ENCODE results near the gene UBAP2L. TPM values are rescaled to one million over a fixed set of nuclear protein-coding genes. Genes with fewer than 3 reads are reported as not detected.
A peak's percentile ranks its signal among the peaks of the same experiment; 100 is the strongest.

Gene UBAP2L
- total and polyA plus RNA-seq, 11 donors: 57.4 to 142 (median 97.6) TPM

DNA sequence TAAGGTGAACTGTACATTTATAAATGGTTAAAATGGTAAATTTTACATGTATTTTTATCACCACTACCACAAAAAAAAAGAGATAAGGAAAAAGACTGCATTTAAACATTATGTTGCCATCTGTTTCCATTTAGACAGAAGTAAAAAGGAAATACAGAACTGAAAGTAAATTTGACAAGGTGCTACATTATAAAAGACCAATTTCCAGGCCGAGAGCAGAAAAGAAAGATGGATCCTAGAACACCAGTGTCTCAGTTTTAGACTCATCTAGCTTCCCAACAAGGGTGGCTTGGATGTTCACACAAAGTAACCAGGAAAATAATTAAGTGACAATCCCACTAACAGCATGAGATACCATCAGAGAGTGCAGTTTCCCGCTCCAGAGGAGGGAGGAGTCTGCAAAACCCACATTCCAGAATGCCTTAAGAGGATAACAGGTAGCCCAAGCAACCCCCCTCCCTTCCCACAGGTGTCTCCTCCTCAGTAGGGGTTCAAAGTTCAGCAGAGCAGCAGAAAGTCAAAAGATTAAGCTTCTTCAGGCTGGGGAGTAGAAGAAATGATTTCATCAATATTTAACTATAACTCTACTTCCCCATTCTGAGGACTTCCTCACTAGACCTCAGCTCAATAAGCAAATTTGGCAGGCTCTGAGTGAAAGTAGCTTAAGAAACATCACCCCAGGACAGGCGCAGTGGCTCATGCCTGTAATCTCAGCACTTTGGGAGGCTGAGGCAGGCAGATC, 40.6 kb upstream of the UBAP2L start:
- peaks cover 8 to 78% (median 66%) of the 10 kb centered on the region in 12 donors for H3K4me1 ChIP-seq
- 72 to 83% (median 79%) methylated on average over 3 of the region's 3 CpGs for WGBS, 4 donors
- no peaks in the 10 kb centered on the region for H3K27me3 ChIP-seq
- no peaks in the 10 kb centered on the region for H3K9me3 ChIP-seq
- TF ChIP-seq, protein P1, sequence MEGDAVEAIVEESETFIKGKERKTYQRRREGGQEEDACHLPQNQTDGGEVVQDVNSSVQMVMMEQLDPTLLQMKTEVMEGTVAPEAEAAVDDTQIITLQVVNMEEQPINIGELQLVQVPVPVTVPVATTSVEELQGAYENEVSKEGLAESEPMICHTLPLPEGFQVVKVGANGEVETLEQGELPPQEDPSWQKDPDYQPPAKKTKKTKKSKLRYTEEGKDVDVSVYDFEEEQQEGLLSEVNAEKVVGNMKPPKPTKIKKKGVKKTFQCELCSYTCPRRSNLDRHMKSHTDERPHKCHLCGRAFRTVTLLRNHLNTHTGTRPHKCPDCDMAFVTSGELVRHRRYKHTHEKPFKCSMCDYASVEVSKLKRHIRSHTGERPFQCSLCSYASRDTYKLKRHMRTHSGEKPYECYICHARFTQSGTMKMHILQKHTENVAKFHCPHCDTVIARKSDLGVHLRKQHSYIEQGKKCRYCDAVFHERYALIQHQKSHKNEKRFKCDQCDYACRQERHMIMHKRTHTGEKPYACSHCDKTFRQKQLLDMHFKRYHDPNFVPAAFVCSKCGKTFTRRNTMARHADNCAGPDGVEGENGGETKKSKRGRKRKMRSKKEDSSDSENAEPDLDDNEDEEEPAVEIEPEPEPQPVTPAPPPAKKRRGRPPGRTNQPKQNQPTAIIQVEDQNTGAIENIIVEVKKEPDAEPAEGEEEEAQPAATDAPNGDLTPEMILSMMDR (IDR thresholded peaks at IDR 0.05): no peak
- no peak for TF ChIP-seq POLR2A (IDR thresholded peaks at IDR 0.05)
- intact Hi-C loops (cut with DNase I): loop anchor here in 4 of 10 donors (5.0 to 10.0 kb wide), 3 partner anchors 92 to 188 kb away; partner anchors contain the start of genes RPS27 (in 3 of the 4) and HAX1 (in 1 of the 4)
- H3K36me3 ChIP-seq: peaks cover 0 to 39% (median 12%) of the 10 kb centered on the region in 9 donors
- no peak for DNase-seq
- peak overlapping the region in 3 of 12 donors; percentile 19 to 99 (median 92) for H3K4me3 ChIP-seq
- ATAC-seq: no peak
- H3K27ac ChIP-seq: peak overlapping the region in 3 of 12 donors; percentile 32 to 98 (median 36)

DNA sequence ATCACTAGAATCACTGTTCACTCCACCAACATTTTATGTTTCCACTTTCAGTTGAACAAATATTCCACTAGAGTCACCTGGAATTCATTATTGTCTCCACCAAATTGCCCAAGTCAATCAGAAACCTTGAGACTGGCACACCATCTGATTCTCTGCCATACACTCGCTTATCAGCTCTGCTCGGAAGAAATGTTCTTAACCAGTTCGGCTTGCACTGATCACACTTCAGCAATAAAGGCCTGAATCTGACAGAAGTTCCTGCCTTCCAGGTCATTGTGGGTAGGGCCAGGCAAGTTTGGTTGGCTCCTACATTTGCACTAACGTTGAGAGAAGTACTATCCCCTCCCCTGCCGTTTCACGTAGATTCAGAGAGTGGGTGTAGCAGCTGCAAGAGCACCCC, 38.8 kb upstream of the UBAP2L start:
- H3K9me3 ChIP-seq: no peaks in the 10 kb centered on the region
- no peaks in the 10 kb centered on the region for H3K27me3 ChIP-seq
- H3K27ac ChIP-seq: peak overlapping the region in 11 of 12 donors; percentile 80 to 98 (median 95)
- WGBS, 4 donors: 0 to 1% (median 1%) methylated on average over 6 of the region's 6 CpGs
- H3K4me3 ChIP-seq: peak overlapping the region; percentile 84 to 100 (median 96)
- H3K36me3 ChIP-seq: peaks cover 0 to 28% (median 0%) of the 10 kb centered on the region in 9 donors
- TF ChIP-seq, protein P1 (IDR thresholded peaks at IDR 0.05): no peak
- TF ChIP-seq POLR2A (IDR thresholded peaks at IDR 0.05): no peak
- H3K4me1 ChIP-seq: peaks cover 8 to 61% (median 55%) of the 10 kb centered on the region in 12 donors
- no peak for ATAC-seq
- intact Hi-C loops (cut with DNase I): loop anchor here in 3 of 10 donors (2.0 to 10.0 kb wide), 3 partner anchors 39 to 187 kb away; partner anchors contain the start of genes RPS27 (in 2 of the 3), HAX1 (in 1 of the 3) and UBAP2L (in 1 of the 3)
- DNase-seq: no peak

DNA sequence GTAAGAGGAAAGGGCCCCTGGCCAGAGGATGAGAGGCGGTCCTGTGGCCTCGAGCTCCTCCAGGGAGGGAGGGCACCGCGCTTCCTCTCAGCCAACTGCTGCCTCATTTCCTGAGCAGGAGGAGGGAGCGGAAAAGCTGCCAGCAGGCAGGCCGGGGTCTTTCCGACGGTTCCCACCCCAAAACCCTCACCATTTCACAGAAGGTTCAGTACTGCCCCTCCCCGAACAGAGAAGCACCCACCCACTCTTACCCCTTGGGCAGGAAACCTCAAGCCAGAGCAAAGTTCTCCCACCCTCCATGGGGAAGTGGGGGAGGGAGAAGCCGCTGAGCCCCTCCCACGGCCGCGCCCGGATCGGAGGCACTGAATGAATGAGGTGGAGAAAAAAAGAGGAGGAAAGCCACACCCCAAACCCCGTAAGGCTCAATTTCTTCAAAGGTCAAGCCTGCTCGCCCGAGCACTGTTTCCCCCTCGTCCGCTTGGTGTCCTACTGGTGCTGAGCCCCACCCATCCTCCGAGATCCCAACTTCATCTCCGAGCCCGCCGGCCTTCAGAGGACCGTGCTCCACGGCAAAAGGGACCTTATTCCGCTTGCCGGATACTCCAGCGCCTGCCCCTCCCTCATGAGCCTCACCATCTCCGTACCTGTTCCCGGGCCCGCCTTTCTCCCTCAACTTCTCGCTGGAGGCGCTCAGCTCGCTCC, 38.3 kb upstream of the UBAP2L start:
- ATAC-seq (peak; percentile 43 to 80 (median 68)), DNase-seq (peak; percentile 78 to 87 (median 81))
- WGBS, 4 donors: 0 to 1% (median 0%) methylated on average over 26 to 35 of the region's 35 CpGs
- no peak for TF ChIP-seq POLR2A (IDR thresholded peaks at IDR 0.05)
- TF ChIP-seq, protein P1 (IDR thresholded peaks at IDR 0.05): no peak
- Histone ChIP-seq H3K27ac (peak overlapping the region; percentile 19 to 98 (median 94)), H3K9me3 (no peaks in the 10 kb centered on the region), H3K27me3 (no peaks in the 10 kb centered on the region), H3K36me3 (peaks cover 0 to 28% (median 0%) of the 10 kb centered on the region in 9 donors), H3K4me1 (peaks cover 8 to 55% (median 50%) of the 10 kb centered on the region in 12 donors), H3K4me3 (peak overlapping the region; percentile 84 to 100 (median 96))
- intact Hi-C loops (cut with DNase I): loop anchor here in 3 of 10 donors (2.0 to 10.0 kb wide), 3 partner anchors 38 to 188 kb away; partner anchors contain the start of genes RPS27 (in 2 of the 3), HAX1 (in 1 of the 3) and UBAP2L (in 1 of the 3)

All from heart left ventricle (tissue), 16 donors.